HepG2 (cell line): ENCODE data around the gene CKS2. TPM values are rescaled to one million over a fixed set of nuclear protein-coding genes. Genes with fewer than 3 reads are reported as not detected.

Experiments
- ATAC-seq: fragments of 200-7000 bp; cut with Tn5 transposase; 3 replicates; pipeline ENCODE4 v1.9.1; 2020; ENCODE audit warnings: mild to moderate bottlenecking, moderate library complexity
- BruUV-seq: library from RNA; stranded (reverse); fragments of 400-500 nt; replicated peaks from 2 replicates; lab custom pipeline; 2021; lab: Mats Ljungman, UMichigan
- CTCF ChIA-PET: fragments of 300-600 bp; formaldehyde crosslinking; extraction: SDS; loops from one replicate; lab custom pipeline; 2021; ENCODE audit warnings: low total read pairs, inconsistent platforms, low intra/inter-chr PET ratio; lab: Yijun Ruan, JAX
- POLR2A ChIA-PET: fragments of 350-600 bp; sonication (Branson Sonifier 250); formaldehyde crosslinking; loops from one replicate; lab custom pipeline; 2020; ENCODE audit warnings: antibody characterized with exemption, inconsistent platforms; lab: Yijun Ruan, JAX
- DNase-seq: peaks from one replicate; pipeline ENCODE4 v3.0.0-alpha.2; 2015; ENCODE audit warnings: low spot score
- FAIRE-seq: peaks from 3 replicates; lab custom pipeline; 2011; peaks lifted over from hg19 to GRCh38; lab: Jason Lieb, UNC
- H2AFZ ChIP-seq: one replicate; pipeline ENCODE4 v1.6.1; 2011; ENCODE audit warnings: low read length, inconsistent platforms
- H3K27ac ChIP-seq: fragments of 300-600 bp; 3 replicates; pipeline ENCODE4 v1.8.0; 2011; ENCODE audit warnings: mixed run types, mild to moderate bottlenecking, mixed read lengths, low read length, inconsistent platforms; ENCODE audit not compliant: insufficient read depth; ENCODE audit errors: extremely low read length
- H3K27me3 ChIP-seq, 2 experiments: fragments of 200-600 bp in 1 of 2; 2 replicates in 1 of 2; 3 replicates in 1 of 2; pipeline versions ENCODE4 v1.6.0 to v1.8.0; 2011; ENCODE audit warnings: low read length in 2 of 2, mild to moderate bottlenecking in 2 of 2, moderate library complexity in 2 of 2, inconsistent platforms in 1 of 2; ENCODE audit not compliant: insufficient read depth in 2 of 2, control insufficient read depth in 1 of 2
- H3K36me3 ChIP-seq, 2 experiments: fragments of 200-600 bp in 1 of 2; replicated peaks in 1 of 2; 2 replicates in 1 of 2; 3 replicates in 1 of 2; pipeline versions ENCODE4 v1.5.1 to v1.8.0; 2011; ENCODE audit warnings: low read length in 2 of 2, inconsistent platforms in 1 of 2; ENCODE audit not compliant: insufficient read depth in 2 of 2, control insufficient read depth in 1 of 2
- H3K4me1 ChIP-seq: 2 replicates; pipeline ENCODE4 v1.5.1; 2012; ENCODE audit warnings: low read length, inconsistent platforms; ENCODE audit not compliant: insufficient read depth
- H3K4me2 ChIP-seq: 2 replicates; pipeline ENCODE4 v1.6.0; 2011; ENCODE audit warnings: low read depth, low read length, inconsistent platforms
- H3K4me3 ChIP-seq, 3 experiments: fragments of 200-600 bp in 1 of 3; sonication (generic), shearing (Covaris generic) in 1 of 3; replicated peaks in 1 of 3; 2 replicates each; pipeline ENCODE4 v1.5.1; 2011 to 2016; ENCODE audit warnings: low read length in 3 of 3, inconsistent platforms in 2 of 3, low read depth in 2 of 3, mild to moderate bottlenecking in 2 of 3, control low read depth in 1 of 3, mixed read lengths in 1 of 3; ENCODE audit not compliant: insufficient read depth in 1 of 3
- H3K79me2 ChIP-seq: one replicate; pipeline ENCODE4 v1.6.1; 2011; ENCODE audit warnings: low read length, inconsistent platforms; ENCODE audit not compliant: insufficient read depth
- H3K9ac ChIP-seq: 2 replicates; pipeline ENCODE4 v1.6.0; 2011; ENCODE audit warnings: mild to moderate bottlenecking, low read depth, low read length, inconsistent platforms; ENCODE audit not compliant: insufficient read depth
- H3K9me3 ChIP-seq: 2 replicates; pipeline ENCODE4 v1.5.1; 2012; ENCODE audit warnings: mild to moderate bottlenecking, low read length
- H4K20me1 ChIP-seq: 2 replicates; pipeline ENCODE4 v1.6.0; 2011; ENCODE audit warnings: inconsistent platforms, mild to moderate bottlenecking, low read length, moderate library complexity; ENCODE audit not compliant: insufficient read depth
- CCDC6 ChIP-seq: sonication (generic); formaldehyde crosslinking; IDR thresholded peaks from 2 replicates; pipeline ENCODE4 v1.8.1; 2022; ENCODE audit warnings: mild to moderate bottlenecking, missing genetic modification reagents, moderate library complexity
- HMG20B ChIP-seq: conservative IDR thresholded peaks from 2 replicates; pipeline ENCODE4 v1.6.1; 2016; ENCODE audit warnings: missing genetic modification reagents, missing compliant biosample characterization
- HMGXB4 ChIP-seq, 2 experiments: sonication (generic) in 1 of 2; formaldehyde crosslinking in 1 of 2; IDR thresholded peaks; 2 replicates each; pipeline versions ENCODE4 v1.4.0 to v1.6.1; 2018 to 2020; ENCODE audit warnings: missing genetic modification reagents in 2 of 2, borderline replicate concordance in 1 of 2, low read depth in 1 of 2, mild to moderate bottlenecking in 1 of 2, missing biosample characterization in 1 of 2
- HNF4G ChIP-seq, 2 experiments: sonication (generic) in 1 of 2; formaldehyde crosslinking in 1 of 2; IDR thresholded peaks; 2 replicates each; pipeline versions ENCODE4 v1.4.0 to v1.6.1; 2011 to 2020; ENCODE audit warnings: borderline replicate concordance in 2 of 2, low read depth in 2 of 2, mild to moderate bottlenecking in 2 of 2, low read length in 1 of 2, missing genetic modification reagents in 1 of 2, moderate library complexity in 1 of 2
- PPARG ChIP-seq: conservative IDR thresholded peaks from 2 replicates; pipeline ENCODE4 v1.6.1; 2016; ENCODE audit warnings: missing biosample characterization, missing genetic modification reagents
- PRPF4 ChIP-seq: fragments of 200-400 bp; formaldehyde crosslinking; IDR thresholded peaks from 2 replicates; pipeline ENCODE4 v1.6.1; 2016; ENCODE audit warnings: low read length, low read depth; ENCODE audit not compliant: poor library complexity, severe bottlenecking
- REPIN1 ChIP-seq: sonication (generic); formaldehyde crosslinking; IDR thresholded peaks from 2 replicates; pipeline ENCODE4 v1.8.0; 2022; ENCODE audit warnings: missing genetic modification reagents, low read depth, mild to moderate bottlenecking, borderline replicate concordance
- RNF2 ChIP-seq: fragments of 450-650 bp; conservative IDR thresholded peaks from 2 replicates; pipeline ENCODE4 v1.6.1; 2016; ENCODE audit warnings: low read depth
- TBP ChIP-seq: sonication (generic); formaldehyde crosslinking; IDR thresholded peaks from 2 replicates; pipeline ENCODE4 v1.5.0; 2020; ENCODE audit warnings: missing genetic modification reagents
- ZNF124 ChIP-seq: sonication (generic); formaldehyde crosslinking; IDR thresholded peaks from 2 replicates; pipeline ENCODE4 v1.4.0; 2020; ENCODE audit warnings: missing genetic modification reagents
- ZNF232 ChIP-seq: sonication (generic); formaldehyde crosslinking; IDR thresholded peaks from 2 replicates; pipeline ENCODE4 v1.4.0; 2020; ENCODE audit warnings: missing genetic modification reagents, borderline replicate concordance
- ZNF446 ChIP-seq: sonication (generic); formaldehyde crosslinking; IDR thresholded peaks from 2 replicates; pipeline ENCODE4 v1.5.0; 2020; ENCODE audit warnings: mild to moderate bottlenecking, missing genetic modification reagents
- ZNF564 ChIP-seq: sonication (generic); formaldehyde crosslinking; IDR thresholded peaks from 2 replicates; pipeline ENCODE4 v1.8.1; 2023; ENCODE audit warnings: mild to moderate bottlenecking, missing genetic modification reagents
- ZNF777 ChIP-seq: sonication (generic); formaldehyde crosslinking; IDR thresholded peaks from 2 replicates; pipeline ENCODE4 v1.4.0; 2020; ENCODE audit warnings: missing genetic modification reagents
- WGBS: methylation state at CpG from one replicate; pipeline ENCODE4 v1.1.6; 2017; ENCODE audit warnings: low lambda C conversion rate; 5-methylcytosine and 5-hydroxymethylcytosine counted together
- in situ Hi-C: cut with HindIII; loops from 2 replicates; pipeline ENCODE4 v1.10.0; 2017; ENCODE audit warnings: low pct_unique_long_range_greater_than_20kb; ENCODE audit not compliant: extremely low pct_ligation_motif_present
- intact Hi-C: fragments of 100-400 bp; cut with micrococcal nuclease; formaldehyde crosslinking; loops from one replicate; pipeline ENCODE4 v1.10.0; 2022; ENCODE audit not compliant: unreplicated experiment
- polyA plus RNA-seq, 8 experiments: library from polyadenylated mRNA; depleted of rRNA in 3 of 8; stranded (reverse) in 7 of 8; unstranded in 1 of 8; fragments of >200 nt; fragmentation: Illumina TruSeq in 4 of 8; extraction: Trizol in 4 of 8; gene quantifications; 2 replicates each; pipeline versions ENCODE4 v1.2.1 to v1.2.3, GENCODE V29; 2011 to 2016; ENCODE audit warnings: low read depth in 4 of 8, missing spikeins in 1 of 8, mixed read lengths in 1 of 8; ENCODE audit not compliant: insufficient read depth in 1 of 8
- total RNA-seq, 5 experiments: library from RNA; depleted of rRNA; stranded (reverse); fragments of >200 nt; fragmentation: Illumina TruSeq; extraction: Trizol; gene quantifications; 2 replicates each; pipeline ENCODE4 v1.2.3, GENCODE V29; 2016; ENCODE audit warnings: low read depth in 1 of 5

CKS2 gene
- total and polyA plus RNA-seq, 2 of the 13 experiments (the other 11 are each of a cell fraction or from before 2014, with no cell fraction given): 251 to 317 TPM

- BruUV-seq: no TSS peak
- peak overlapping the region; percentile 88 to 94 (median 88); a peak in 3 of 6 replicates for H3K4me3 ChIP-seq
- no peak for DNase-seq
- H3K27me3 ChIP-seq: no peaks in the 10 kb centered on the region; a peak in 1 of 5 replicates
- no peak for FAIRE-seq
- ATAC-seq: no peak
- H2AFZ ChIP-seq: no peak overlapping the region
- intact Hi-C loops (no loop called here), in situ Hi-C loops (loop anchor here (10.0 kb wide), 1 partner anchor 240 kb away; no protein-coding TSS in a partner anchor)
- H3K4me2 ChIP-seq: peak overlapping the region; percentile 83
- no peaks in the 10 kb centered on the region for H3K9me3 ChIP-seq
- peak overlapping the region; percentile 15 for H3K27ac ChIP-seq
- 94% methylated on average over 1 of the region's 1 CpG for WGBS
- ChIA-PET CTCF (no interaction called here), POLR2A (no interaction called here)
- H3K36me3 ChIP-seq: peaks cover 0 to 23% of the 10 kb centered on the region in 2 experiments; a peak in 2 of 5 replicates
- H4K20me1 ChIP-seq: peaks cover 28% of the 10 kb centered on the region
- no peak for TF ChIP-seq PPARG (CRISPR knock-in tag)
- no peak for TF ChIP-seq RNF2
- TF ChIP-seq ZNF124 (CRISPR knock-in tag): no peak
- TF ChIP-seq HMG20B (CRISPR knock-in tag): no peak
- TF ChIP-seq HMGXB4 (CRISPR knock-in tag; IDR thresholded peaks at IDR 0.05; ENCODE audit: borderline replicate concordance in 1 of 2, low read depth in 1 of 2): no peak
- TF ChIP-seq REPIN1 (CRISPR knock-in tag): no peak
- no peak for TF ChIP-seq TBP (CRISPR knock-in tag)
- no peak for TF ChIP-seq ZNF446 (CRISPR knock-in tag)
- TF ChIP-seq PRPF4: no peak
- no peak for TF ChIP-seq ZNF564 (CRISPR knock-in tag)
- no peak for TF ChIP-seq HNF4G (IDR thresholded peaks at IDR 0.05; ENCODE audit: borderline replicate concordance, low read depth, low read length)
- TF ChIP-seq HNF4G (CRISPR knock-in tag; IDR thresholded peaks at IDR 0.05; ENCODE audit: borderline replicate concordance, low read depth): no peak
- TF ChIP-seq ZNF777 (CRISPR knock-in tag): no peak
- TF ChIP-seq CCDC6 (CRISPR knock-in tag): no peak
- TF ChIP-seq ZNF232 (CRISPR knock-in tag): no peak
- peaks cover 56% of the 10 kb centered on the region for H3K4me1 ChIP-seq
- H3K79me2 ChIP-seq: peaks cover 75% of the 10 kb centered on the region
- H3K9ac ChIP-seq: peak overlapping the region; percentile 97; the same call in 1 of the 2 replicates
Measured at GRCh38 chr9:89314955-89315354, 4.0 kb downstream of the CKS2 start.
